Neural cell (in vitro differentiated cells): ENCODE results near the gene CDH16. TPM values are rescaled to one million over a fixed set of nuclear protein-coding genes. Genes with fewer than 3 reads are reported as not detected.

Source experiments
- H2AFZ ChIP-seq: fragments of 200-600, 300-800 bp; sonication (generic), shearing (Covaris generic); 2 replicates; pipeline ENCODE4 v1.6.0; 2014; ENCODE audit warnings: low read depth, mild to moderate bottlenecking, antibody characterized with exemption, low read length, moderate library complexity
- H3F3A ChIP-seq: fragments of 200-600 bp; shearing (Covaris generic); 2 replicates; pipeline ENCODE4 v1.6.1; 2016; ENCODE audit warnings: mild to moderate bottlenecking, moderate library complexity, mixed read lengths, antibody characterized with exemption, low read length; ENCODE audit not compliant: insufficient read depth, poor library complexity, severe bottlenecking
- H3K27ac ChIP-seq: fragments of 200-600, 300-800 bp; sonication (generic), shearing (Covaris generic); 2 replicates; pipeline ENCODE4 v1.5.1; 2014; ENCODE audit warnings: mild to moderate bottlenecking, low read length, moderate library complexity
- H3K27me3 ChIP-seq: fragments of 300-800, 200-600 bp; sonication (generic), shearing (Covaris generic); 2 replicates; pipeline ENCODE4 v1.6.0; 2014; ENCODE audit warnings: mild to moderate bottlenecking, low read depth, low read length, moderate library complexity; ENCODE audit not compliant: insufficient read depth
- H3K36me3 ChIP-seq: fragments of 300-800, 200-600 bp; sonication (generic), shearing (Covaris generic); 2 replicates; pipeline ENCODE4 v1.5.1; 2014; ENCODE audit warnings: mild to moderate bottlenecking, antibody characterized with exemption, low read length, moderate library complexity; ENCODE audit not compliant: insufficient read depth
- H3K4me2 ChIP-seq: fragments of 300-800, 200-600 bp; sonication (generic), shearing (Covaris generic); 2 replicates; pipeline ENCODE4 v1.6.0; 2014; ENCODE audit warnings: mild to moderate bottlenecking, low read length
- H3K4me3 ChIP-seq: fragments of 300-800, 200-600 bp; sonication (generic), shearing (Covaris generic); 2 replicates; pipeline ENCODE4 v1.5.1; 2014; ENCODE audit warnings: mild to moderate bottlenecking, low read length, moderate library complexity
- H3K79me2 ChIP-seq: fragments of 200-600 bp; shearing (Covaris generic); replicated peaks from 2 replicates; pipeline ENCODE4 v1.6.0; 2014; ENCODE audit warnings: mild to moderate bottlenecking, low read length, moderate library complexity; ENCODE audit not compliant: insufficient read depth
- H3K9ac ChIP-seq: fragments of 300-800, 200-600 bp; sonication (generic), shearing (Covaris generic); 2 replicates; pipeline ENCODE4 v1.6.1; 2016; ENCODE audit warnings: mild to moderate bottlenecking, low read length, mixed read lengths
- H3K9me2 ChIP-seq: fragments of 200-600 bp; shearing (Covaris generic); 2 replicates; pipeline ENCODE4 v1.6.1; 2016; ENCODE audit warnings: mild to moderate bottlenecking, low read length, mixed read lengths; ENCODE audit not compliant: insufficient read depth
- H3K9me3 ChIP-seq: fragments of 200-600, 300-800 bp; sonication (generic), shearing (Covaris generic); 2 replicates; pipeline ENCODE4 v1.6.1; 2016; ENCODE audit warnings: mild to moderate bottlenecking, mixed run types, low read length, moderate library complexity, mixed read lengths
- H4K20me1 ChIP-seq: fragments of 200-600 bp; shearing (Covaris generic); 2 replicates; pipeline ENCODE4 v1.6.1; 2016; ENCODE audit warnings: mild to moderate bottlenecking, mixed run types; ENCODE audit not compliant: insufficient read depth
- EP300 ChIP-seq: fragments of 450-650 bp; conservative IDR thresholded peaks from 2 replicates; pipeline ENCODE4 v1.6.1; 2014; ENCODE audit warnings: antibody characterized with exemption, mild to moderate bottlenecking, moderate library complexity; ENCODE audit not compliant: poor library complexity, severe bottlenecking
- EZH2 ChIP-seq: fragments of 200-600, 300-800 bp; shearing (Covaris generic), sonication (generic); IDR thresholded peaks from 2 replicates; pipeline ENCODE4 v1.6.1; 2014; ENCODE audit warnings: antibody characterized with exemption, low read length, borderline replicate concordance, mild to moderate bottlenecking; ENCODE audit not compliant: insufficient read depth, poor library complexity, severe bottlenecking
- MXI1 ChIP-seq: fragments of 450-650 bp; conservative IDR thresholded peaks from 2 replicates; pipeline ENCODE4 v1.6.1; 2014; ENCODE audit warnings: antibody characterized with exemption, mild to moderate bottlenecking; ENCODE audit not compliant: poor library complexity, severe bottlenecking
- RAD21 ChIP-seq: fragments of 450-650 bp; conservative IDR thresholded peaks from 2 replicates; pipeline ENCODE4 v1.6.1; 2014; ENCODE audit warnings: antibody characterized with exemption, mild to moderate bottlenecking, moderate library complexity
- SMC3 ChIP-seq: fragments of 450-650 bp; conservative IDR thresholded peaks from 2 replicates; pipeline ENCODE4 v1.6.1; 2014; ENCODE audit warnings: antibody characterized with exemption, mild to moderate bottlenecking, moderate library complexity; ENCODE audit not compliant: poor library complexity
- TAF1 ChIP-seq: IDR thresholded peaks from 2 replicates; pipeline ENCODE4 v1.6.1; 2012; ENCODE audit warnings: low read depth
- polyA plus RNA-seq: library from polyadenylated mRNA; depleted of rRNA; stranded (reverse); fragments of >200 nt; gene quantifications from 2 replicates; pipeline ENCODE4 v1.2.3, GENCODE V29; 2014
- TF ChIP-seq, protein P1 (sequence below): IDR thresholded peaks from 2 replicates; pipeline ENCODE4 v1.6.1; 2012; ENCODE audit warnings: borderline replicate concordance
- TF ChIP-seq, protein P2 (sequence below): fragments of 450-650 bp; IDR thresholded peaks from 2 replicates; pipeline ENCODE4 v1.5.1; 2014; ENCODE audit warnings: antibody characterized with exemption, mild to moderate bottlenecking, moderate library complexity; ENCODE audit not compliant: poor library complexity, severe bottlenecking

The CDH16 gene
- polyA plus RNA-seq, 1 donor from 2014 or later, result not detected

DNA sequence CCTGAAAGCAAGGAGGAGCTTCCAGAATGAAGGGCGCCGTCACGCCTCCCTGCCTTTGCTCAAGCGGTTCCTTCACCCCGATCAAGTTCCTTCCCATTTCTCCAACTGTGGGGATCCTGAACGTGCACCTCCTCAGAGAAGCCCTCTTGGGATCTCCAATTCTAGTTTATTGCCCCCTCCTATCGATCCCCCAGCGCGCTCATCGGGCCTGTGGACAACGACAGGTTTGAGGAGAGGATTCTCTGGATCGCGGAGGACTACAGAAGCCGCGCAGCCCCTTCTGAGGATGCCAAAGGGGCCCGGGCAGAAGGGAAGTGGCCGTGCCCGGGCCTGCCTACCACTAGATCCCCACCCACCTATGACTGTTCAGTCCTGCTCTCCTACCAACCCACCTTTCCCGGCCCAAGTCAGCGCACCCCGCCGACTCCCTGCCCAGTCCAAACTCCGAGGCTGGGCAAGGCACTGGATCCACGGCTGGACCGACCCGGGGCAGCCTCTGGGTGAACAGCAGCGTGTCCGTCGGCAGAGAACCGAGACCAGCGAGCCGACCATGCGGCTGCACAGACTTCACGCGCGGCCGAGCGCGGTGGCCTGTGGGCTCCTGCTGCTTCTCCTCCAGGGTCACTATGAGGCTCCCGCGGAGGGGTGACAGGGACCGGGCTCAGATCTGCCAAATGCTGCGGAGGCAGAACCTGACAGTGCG lies 29.6 kb upstream of the CDH16 start:
- no peak overlapping the region for H2AFZ ChIP-seq
- H3K27ac ChIP-seq, result no peak overlapping the region
- H3K9ac ChIP-seq, result no peak overlapping the region
- H3K79me2 ChIP-seq, result no peaks in the 10 kb centered on the region
- no peaks in the 10 kb centered on the region for H3K36me3 ChIP-seq
- no peak overlapping the region for H3K4me3 ChIP-seq
- no peaks in the 10 kb centered on the region for H3K9me2 ChIP-seq
- H3K4me2 ChIP-seq, result no peak overlapping the region
- no peaks in the 10 kb centered on the region for H4K20me1 ChIP-seq
- TF ChIP-seq RAD21 (no peak), MXI1 (no peak), EP300 (no peak)
- TF ChIP-seq, protein P1, sequence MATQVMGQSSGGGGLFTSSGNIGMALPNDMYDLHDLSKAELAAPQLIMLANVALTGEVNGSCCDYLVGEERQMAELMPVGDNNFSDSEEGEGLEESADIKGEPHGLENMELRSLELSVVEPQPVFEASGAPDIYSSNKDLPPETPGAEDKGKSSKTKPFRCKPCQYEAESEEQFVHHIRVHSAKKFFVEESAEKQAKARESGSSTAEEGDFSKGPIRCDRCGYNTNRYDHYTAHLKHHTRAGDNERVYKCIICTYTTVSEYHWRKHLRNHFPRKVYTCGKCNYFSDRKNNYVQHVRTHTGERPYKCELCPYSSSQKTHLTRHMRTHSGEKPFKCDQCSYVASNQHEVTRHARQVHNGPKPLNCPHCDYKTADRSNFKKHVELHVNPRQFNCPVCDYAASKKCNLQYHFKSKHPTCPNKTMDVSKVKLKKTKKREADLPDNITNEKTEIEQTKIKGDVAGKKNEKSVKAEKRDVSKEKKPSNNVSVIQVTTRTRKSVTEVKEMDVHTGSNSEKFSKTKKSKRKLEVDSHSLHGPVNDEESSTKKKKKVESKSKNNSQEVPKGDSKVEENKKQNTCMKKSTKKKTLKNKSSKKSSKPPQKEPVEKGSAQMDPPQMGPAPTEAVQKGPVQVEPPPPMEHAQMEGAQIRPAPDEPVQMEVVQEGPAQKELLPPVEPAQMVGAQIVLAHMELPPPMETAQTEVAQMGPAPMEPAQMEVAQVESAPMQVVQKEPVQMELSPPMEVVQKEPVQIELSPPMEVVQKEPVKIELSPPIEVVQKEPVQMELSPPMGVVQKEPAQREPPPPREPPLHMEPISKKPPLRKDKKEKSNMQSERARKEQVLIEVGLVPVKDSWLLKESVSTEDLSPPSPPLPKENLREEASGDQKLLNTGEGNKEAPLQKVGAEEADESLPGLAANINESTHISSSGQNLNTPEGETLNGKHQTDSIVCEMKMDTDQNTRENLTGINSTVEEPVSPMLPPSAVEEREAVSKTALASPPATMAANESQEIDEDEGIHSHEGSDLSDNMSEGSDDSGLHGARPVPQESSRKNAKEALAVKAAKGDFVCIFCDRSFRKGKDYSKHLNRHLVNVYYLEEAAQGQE, result no peak
- peaks cover 36% of the 10 kb centered on the region for H3K27me3 ChIP-seq
- H3F3A ChIP-seq, result no peaks in the 10 kb centered on the region
- no peaks in the 10 kb centered on the region for H3K9me3 ChIP-seq

DNA sequence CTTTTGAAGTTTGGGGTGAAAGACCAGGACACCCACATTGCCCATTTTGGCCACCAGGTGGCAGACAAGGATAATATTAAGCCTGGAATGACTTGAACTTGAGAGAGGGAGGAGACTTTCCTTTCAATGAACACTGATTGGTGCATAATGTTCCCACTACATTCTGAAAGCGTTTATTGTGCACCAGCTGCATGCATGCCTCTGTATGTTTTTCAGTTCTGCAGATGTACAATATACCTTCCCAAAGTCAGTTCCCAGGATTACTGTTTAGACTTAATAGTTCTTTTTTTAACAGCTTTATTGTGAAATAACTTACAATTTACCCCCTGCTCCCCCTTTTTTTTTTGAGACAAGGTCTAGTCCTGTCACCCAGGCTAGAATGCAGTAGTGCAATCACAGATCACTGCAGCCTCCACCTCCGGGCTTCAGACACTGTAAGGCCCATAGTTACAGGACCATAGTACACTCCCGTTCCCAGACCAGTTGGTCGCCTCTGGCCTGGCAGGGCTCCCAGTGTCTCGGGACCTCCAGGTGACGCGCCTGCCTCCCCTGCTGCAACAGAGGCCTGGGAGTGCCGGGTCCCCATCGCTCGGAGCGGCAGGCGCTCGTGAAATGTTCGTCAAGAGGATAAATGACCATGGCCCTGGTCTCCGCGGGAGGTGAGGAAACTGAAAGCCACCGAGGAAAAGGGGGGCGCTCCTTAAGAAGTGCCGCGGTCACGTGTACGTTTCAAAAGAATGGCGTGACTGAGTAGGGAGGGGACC lies 28.8 kb upstream of the CDH16 start:
- Histone ChIP-seq H3K9ac (no peak overlapping the region), H2AFZ (no peak overlapping the region), H3F3A (no peaks in the 10 kb centered on the region), H3K9me3 (no peaks in the 10 kb centered on the region), H3K36me3 (no peaks in the 10 kb centered on the region), H3K27ac (no peak overlapping the region), H3K4me2 (no peak overlapping the region), H3K4me3 (no peak overlapping the region), H3K79me2 (no peaks in the 10 kb centered on the region), H4K20me1 (no peaks in the 10 kb centered on the region), H3K27me3 (peaks cover 36% of the 10 kb centered on the region), H3K9me2 (no peaks in the 10 kb centered on the region)
- TF ChIP-seq SMC3 (peak; percentile 79), RAD21 (peak; percentile 73), TAF1 (no peak), EZH2 (no peak)
- TF ChIP-seq, protein P2, sequence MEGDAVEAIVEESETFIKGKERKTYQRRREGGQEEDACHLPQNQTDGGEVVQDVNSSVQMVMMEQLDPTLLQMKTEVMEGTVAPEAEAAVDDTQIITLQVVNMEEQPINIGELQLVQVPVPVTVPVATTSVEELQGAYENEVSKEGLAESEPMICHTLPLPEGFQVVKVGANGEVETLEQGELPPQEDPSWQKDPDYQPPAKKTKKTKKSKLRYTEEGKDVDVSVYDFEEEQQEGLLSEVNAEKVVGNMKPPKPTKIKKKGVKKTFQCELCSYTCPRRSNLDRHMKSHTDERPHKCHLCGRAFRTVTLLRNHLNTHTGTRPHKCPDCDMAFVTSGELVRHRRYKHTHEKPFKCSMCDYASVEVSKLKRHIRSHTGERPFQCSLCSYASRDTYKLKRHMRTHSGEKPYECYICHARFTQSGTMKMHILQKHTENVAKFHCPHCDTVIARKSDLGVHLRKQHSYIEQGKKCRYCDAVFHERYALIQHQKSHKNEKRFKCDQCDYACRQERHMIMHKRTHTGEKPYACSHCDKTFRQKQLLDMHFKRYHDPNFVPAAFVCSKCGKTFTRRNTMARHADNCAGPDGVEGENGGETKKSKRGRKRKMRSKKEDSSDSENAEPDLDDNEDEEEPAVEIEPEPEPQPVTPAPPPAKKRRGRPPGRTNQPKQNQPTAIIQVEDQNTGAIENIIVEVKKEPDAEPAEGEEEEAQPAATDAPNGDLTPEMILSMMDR, result peak; percentile 90
